ENCODE measurements around the gene PNLDC1.
A peak's percentile ranks its signal among the peaks of the same experiment; 100 is the strongest.

Gene PNLDC1

GRCh38 chr6:159819098-159819497 lies 19.0 kb downstream of the PNLDC1 start:
- no peaks in the 10 kb centered on the region for H4K20me1 ChIP-seq (ENCODE audit: control insufficient read depth, insufficient read depth, low read depth, low read length)
- H3K4me3 ChIP-seq (ENCODE audit: low read length), result peak overlapping the region; percentile 58
- TF ChIP-seq CTCF (IDR thresholded peaks at IDR 0.05; ENCODE audit: low read depth, low read length, poor library complexity, severe bottlenecking) (no peak), EZH2phosphoT487 (IDR thresholded peaks at IDR 0.05; ENCODE audit: borderline replicate concordance, low read length) (no peak)
- no peaks in the 10 kb centered on the region for H3F3A ChIP-seq (ENCODE audit: control insufficient read depth, insufficient read depth)
- H3K4me1 ChIP-seq (ENCODE audit: control insufficient read depth, low read length), result peaks cover 23% of the 10 kb centered on the region
- H3K27me3 ChIP-seq (ENCODE audit: control insufficient read depth, low read length), result no peaks in the 10 kb centered on the region
- no peak overlapping the region for H3K27ac ChIP-seq (ENCODE audit: low read depth, low read length)
- H3K9me2 ChIP-seq (replicated peaks; ENCODE audit: control insufficient read depth, low read length), result no peaks in the 10 kb centered on the region
- no peaks in the 10 kb centered on the region for H3K9me3 ChIP-seq (ENCODE audit: control insufficient read depth, insufficient read depth, low read length)
- no peaks in the 10 kb centered on the region for H3K79me2 ChIP-seq (ENCODE audit: control insufficient read depth, low read length)
- H3K36me3 ChIP-seq (ENCODE audit: control insufficient read depth, low read length), result no peaks in the 10 kb centered on the region
- peak overlapping the region; percentile 75 for H3K4me2 ChIP-seq (ENCODE audit: low read length)

GRCh38 chr6:159819932-159820640 lies 20.0 kb downstream of the PNLDC1 start:
- Histone ChIP-seq H3K27me3 (ENCODE audit: control insufficient read depth, low read length) (no peaks in the 10 kb centered on the region), H3K4me2 (ENCODE audit: low read length) (peak overlapping the region; percentile 75), H3F3A (ENCODE audit: control insufficient read depth, insufficient read depth) (no peaks in the 10 kb centered on the region), H3K4me3 (ENCODE audit: low read length) (peak overlapping the region; percentile 58), H3K4me1 (ENCODE audit: control insufficient read depth, low read length) (peaks cover 23% of the 10 kb centered on the region), H3K79me2 (ENCODE audit: control insufficient read depth, low read length) (no peaks in the 10 kb centered on the region), H3K36me3 (ENCODE audit: control insufficient read depth, low read length) (no peaks in the 10 kb centered on the region), H3K27ac (ENCODE audit: low read depth, low read length) (peak overlapping the region; percentile 6; the same call in 1 of the 2 replicates), H3K9me3 (ENCODE audit: control insufficient read depth, insufficient read depth, low read length) (no peaks in the 10 kb centered on the region), H3K9me2 (replicated peaks; ENCODE audit: control insufficient read depth, low read length) (no peaks in the 10 kb centered on the region), H4K20me1 (ENCODE audit: control insufficient read depth, insufficient read depth, low read depth, low read length) (no peaks in the 10 kb centered on the region)
- no peak for TF ChIP-seq CTCF (IDR thresholded peaks at IDR 0.05; ENCODE audit: low read depth, low read length, poor library complexity, severe bottlenecking)
- TF ChIP-seq EZH2phosphoT487 (IDR thresholded peaks at IDR 0.05; ENCODE audit: borderline replicate concordance, low read length), result no peak

GRCh38 chr6:159821122-159821521 lies 21.0 kb downstream of the PNLDC1 start:
- Histone ChIP-seq H4K20me1 (ENCODE audit: control insufficient read depth, insufficient read depth, low read depth, low read length) (no peaks in the 10 kb centered on the region), H3K27me3 (ENCODE audit: control insufficient read depth, low read length) (no peaks in the 10 kb centered on the region), H3K36me3 (ENCODE audit: control insufficient read depth, low read length) (no peaks in the 10 kb centered on the region), H3K4me3 (ENCODE audit: low read length) (no peak overlapping the region), H3F3A (ENCODE audit: control insufficient read depth, insufficient read depth) (no peaks in the 10 kb centered on the region), H3K4me2 (ENCODE audit: low read length) (peak overlapping the region; percentile 75; the same call in 1 of the 2 replicates), H3K27ac (ENCODE audit: low read depth, low read length) (no peak overlapping the region), H3K4me1 (ENCODE audit: control insufficient read depth, low read length) (peaks cover 23% of the 10 kb centered on the region), H3K9me3 (ENCODE audit: control insufficient read depth, insufficient read depth, low read length) (no peaks in the 10 kb centered on the region), H3K79me2 (ENCODE audit: control insufficient read depth, low read length) (no peaks in the 10 kb centered on the region), H3K9me2 (replicated peaks; ENCODE audit: control insufficient read depth, low read length) (no peaks in the 10 kb centered on the region)
- TF ChIP-seq EZH2phosphoT487 (IDR thresholded peaks at IDR 0.05; ENCODE audit: borderline replicate concordance, low read length) (no peak), CTCF (IDR thresholded peaks at IDR 0.05; ENCODE audit: low read depth, low read length, poor library complexity, severe bottlenecking) (no peak)
